NCI-H146 treated with DMSO at 0.1 percent for 48 hours (cell line): ENCODE data around the gene PNMA5.
"Not testable (repeated sequence)": the region's sequence is repeated elsewhere in the genome, so short reads cannot be mapped to it uniquely, and the experiment has no call there.

Experiments
- DNase-seq: peaks from one replicate; lab custom pipeline; 2025; ENCODE audit not compliant: unreplicated experiment; lab: John Stamatoyannopoulos, UW

The PNMA5 gene

DNA sequence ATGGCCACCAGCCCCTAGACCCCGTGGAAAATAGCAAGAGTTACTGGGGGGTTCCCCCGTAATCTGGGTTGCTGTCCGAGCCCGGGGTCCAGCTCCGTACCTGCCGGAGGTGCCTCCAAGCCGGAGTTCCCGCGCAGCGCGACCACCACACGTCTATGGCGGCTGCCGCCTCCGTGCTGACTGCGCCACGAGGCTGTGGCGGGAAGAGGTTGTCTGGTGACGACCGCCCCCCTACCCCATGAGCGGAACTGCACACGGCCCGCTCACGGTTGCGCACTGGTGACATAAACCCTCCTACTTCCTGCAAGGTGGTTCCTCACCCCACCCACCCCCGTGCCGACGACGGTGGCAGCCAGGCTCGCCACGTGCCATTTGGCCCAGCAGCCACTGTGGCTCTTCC, at the start of gene PNMA5:
Gene PNMA5 (minus strand): TSS at position 184 of the 400 bp plus-strand sequence. CDS start 2,518 bp downstream, outside the sequence.
- no peak for DNase-seq

- DNase-seq: no peak
Measured at GRCh38 chrX:153032397-153033118, 38.6 kb upstream of the PNMA5 start.

DNA sequence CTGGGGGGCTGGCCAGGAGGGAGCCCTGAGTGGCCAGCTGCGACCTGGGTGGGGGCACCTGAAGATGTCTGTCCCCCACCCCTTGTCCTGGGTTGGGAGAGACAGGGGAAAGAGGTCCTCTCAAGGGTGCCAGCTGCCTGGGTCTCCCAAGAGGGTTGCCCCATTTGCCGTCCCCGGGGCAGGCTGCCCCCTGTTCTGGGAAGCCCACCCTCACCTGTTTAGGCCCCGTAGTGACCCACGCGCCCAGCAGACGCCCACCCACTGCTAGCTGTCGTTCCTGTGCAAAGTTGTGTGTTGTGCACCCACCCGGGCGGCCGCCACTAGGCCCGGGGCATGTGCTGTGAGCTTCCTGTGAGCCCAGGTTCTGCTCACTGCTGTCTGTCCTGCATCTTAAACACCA, 36.9 kb upstream of the PNMA5 start:
- DNase-seq: no peak

DNA sequence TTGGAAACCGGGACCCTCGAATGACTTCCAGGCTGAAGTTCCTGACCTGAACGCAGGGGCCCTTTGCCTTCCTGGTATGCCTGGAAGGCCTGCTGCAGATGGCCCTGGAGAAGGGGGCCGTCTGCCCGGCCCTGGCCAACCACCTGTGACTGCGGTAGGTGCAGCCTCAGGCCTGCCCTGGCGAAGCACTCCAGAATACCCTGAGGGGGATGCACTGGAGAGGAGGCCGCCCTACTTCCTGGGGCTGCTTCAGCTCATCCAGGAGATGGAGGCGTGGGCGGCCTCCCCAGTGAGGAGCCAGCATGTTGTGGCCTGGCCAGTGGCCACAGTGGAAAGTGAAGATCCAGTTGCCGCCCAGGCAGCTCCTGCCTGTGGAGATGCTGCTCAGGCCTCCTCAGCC, 36.0 kb upstream of the PNMA5 start:
- no peak for DNase-seq

DNA sequence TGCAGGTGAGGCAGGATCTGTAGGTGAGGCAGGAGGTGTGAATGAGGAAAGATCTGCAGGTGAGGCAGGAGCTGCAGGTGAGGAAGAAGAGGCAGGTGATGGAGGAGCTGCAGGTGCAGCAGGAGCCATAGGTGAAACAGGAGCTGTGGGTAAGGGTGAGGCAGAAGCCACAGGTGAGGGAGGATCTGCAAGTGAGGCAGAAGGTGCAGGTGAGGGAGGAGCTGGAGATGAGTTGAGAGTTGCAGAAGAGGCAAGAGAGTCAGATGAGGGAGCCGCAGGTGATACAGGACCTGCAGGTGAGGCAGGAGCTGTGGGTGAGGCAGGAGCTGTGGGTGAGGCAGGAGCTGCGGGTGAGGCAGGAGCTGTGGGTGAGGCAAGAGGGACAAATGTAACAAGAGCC, 35.2 kb upstream of the PNMA5 start:
- DNase-seq: no peak

DNA sequence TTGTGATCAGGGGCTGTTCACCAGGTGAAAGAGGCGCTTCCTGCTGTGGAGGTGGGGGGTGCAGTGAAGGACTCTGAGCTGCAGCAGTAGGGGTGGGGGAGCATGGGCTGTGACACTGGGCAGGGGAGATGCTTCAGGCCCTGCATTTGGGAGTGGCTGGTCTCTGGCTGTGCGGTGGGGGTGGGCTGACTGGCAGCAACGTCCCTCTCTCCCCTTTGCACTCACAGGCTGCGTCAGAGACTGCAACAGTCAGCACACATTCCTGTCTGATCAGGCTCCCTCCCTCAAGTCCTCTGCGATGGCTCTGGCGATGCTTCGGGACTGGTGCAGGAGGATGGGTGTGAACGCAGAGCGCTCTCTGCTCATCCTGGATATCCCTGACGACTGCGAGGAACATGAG, 34.6 kb upstream of the PNMA5 start:
- DNase-seq: not testable (repeated sequence)

DNA sequence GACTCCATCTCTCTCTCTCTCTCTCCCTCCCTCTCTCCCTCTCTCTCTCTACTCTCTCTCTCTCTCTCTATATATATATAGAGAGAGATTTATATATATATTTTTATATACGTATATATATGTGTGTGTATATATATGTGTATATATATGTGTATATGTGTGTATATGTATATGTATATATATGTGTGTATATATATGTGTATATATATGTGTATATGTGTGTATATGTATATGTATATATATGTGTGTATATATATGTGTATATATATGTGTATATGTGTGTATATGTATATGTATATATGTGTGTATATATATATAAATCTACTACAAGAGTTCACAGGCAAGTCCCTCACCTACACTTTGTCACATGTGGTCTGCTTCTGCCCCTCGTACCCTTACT, 32.6 kb upstream of the PNMA5 start:
- DNase-seq: not testable (repeated sequence)

DNA sequence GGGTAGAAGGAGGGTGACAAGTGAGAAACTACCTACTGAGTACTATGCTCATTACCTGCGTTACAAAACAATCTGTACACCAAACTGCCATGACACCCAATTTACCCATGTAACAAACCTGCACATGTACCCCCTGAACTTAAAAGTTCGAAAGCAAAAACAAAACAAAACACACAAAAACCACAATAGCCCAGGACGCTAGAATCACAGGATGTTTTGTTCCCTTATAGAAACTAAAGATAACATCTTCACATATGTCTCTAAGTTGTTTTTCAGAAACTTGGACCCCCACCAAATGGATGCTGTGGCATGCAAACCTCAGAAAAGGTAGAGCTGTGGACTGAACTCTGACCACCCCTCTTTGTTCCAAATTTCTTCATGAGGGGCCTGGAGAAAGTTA, 25.2 kb upstream of the PNMA5 start:
- DNase-seq: no peak

DNA sequence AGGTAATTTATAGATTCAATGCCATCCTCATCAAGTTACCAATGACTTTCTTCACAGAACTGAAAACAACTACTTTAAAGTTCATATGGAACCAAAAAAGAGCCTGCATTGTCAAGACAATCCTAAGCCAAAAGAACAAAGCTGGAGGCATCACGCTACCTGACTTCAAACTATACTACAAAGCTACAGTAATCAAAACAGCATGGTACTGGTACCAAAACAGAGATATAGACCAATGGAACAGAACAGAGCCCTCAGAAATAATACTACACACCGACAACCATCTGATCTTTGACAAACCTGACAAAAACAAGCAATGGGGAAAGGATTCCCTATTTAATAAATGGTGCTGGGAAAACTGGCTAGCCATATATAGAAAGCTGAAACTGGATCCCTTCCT, 23.3 kb upstream of the PNMA5 start:
- DNase-seq: not testable (repeated sequence)

DNA sequence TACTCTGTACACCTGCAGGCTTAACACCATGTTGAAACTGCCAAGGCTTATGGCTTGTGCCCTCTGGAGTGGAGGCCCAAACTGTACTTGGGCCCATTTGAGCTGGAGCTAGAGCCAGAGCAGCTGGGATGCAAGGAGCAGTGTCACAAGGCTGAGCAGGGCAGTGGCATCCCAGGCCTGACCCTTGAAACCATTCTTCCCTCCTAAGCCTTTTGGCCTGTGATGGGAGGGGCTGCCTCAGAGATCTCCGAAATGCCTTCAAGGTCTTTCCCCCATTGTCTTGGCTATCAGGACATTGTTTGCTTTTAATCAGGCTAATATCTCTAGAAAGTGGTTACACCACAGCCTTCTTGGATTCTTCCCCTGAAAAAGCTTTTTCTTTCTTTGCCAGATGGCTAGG, 10.9 kb upstream of the PNMA5 start:
- DNase-seq: no peak

DNA sequence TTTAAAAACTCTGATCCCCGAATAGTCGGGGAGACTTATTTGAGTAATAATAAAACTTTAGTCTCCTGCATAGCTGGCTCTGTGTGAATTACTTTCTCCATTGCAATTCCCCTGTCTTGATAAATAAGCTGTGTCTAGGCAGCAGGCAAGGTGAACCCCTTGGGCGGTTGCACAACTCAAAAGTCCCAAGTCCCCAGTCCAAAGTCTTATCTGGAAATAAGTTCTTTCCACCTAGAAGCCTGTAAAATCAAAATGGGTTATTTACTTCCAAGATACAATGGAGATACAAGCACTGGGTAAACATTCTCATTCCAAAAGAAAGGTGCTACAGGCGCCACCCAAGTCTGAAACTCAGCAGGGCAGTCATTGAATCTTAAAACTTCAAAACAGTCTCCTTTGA, 10.1 kb upstream of the PNMA5 start:
- no peak for DNase-seq

DNA sequence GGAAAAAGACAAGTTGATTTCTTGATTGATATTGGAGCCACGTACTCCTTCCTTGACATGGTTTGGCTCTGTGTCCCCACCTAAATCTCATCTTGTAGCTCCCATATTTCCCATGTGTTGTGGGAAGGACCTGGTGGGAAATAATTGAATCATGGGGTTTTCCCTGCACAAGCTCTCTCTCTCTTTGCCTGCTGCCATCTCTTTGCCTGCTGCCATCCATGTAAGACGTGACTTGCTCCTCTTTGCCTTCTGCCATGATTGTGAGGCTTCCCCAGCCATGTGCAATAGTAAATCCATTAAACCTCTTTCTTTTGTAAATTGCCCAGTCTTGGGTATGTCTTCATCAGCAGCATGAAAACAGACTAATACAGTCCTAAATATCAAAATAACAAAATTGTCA, 8.3 kb upstream of the PNMA5 start:
- DNase-seq: not testable (repeated sequence)

DNA sequence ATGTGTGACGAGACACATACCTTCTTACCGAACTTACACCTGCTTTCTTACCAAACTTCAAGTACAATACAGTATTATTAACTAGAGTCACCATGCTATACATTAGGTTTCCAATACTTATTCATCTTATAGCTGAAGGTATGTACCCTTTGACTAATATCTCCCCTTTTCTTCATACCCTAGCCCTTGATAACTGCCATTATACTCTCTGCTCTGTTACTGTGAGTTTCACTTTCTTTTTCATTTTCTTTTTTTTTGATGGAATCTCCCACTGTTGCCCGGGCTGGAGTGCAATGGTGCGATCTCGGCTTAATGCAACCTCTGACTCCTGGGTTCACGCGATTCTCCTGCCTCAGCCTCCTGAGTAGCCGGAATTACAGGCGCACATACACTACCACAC, 3.4 kb upstream of the PNMA5 start:
- DNase-seq: no peak

GRCh38 chrX:152992115-152992514, 1.8 kb downstream of the PNMA5 start:
- DNase-seq: no peak

DNA sequence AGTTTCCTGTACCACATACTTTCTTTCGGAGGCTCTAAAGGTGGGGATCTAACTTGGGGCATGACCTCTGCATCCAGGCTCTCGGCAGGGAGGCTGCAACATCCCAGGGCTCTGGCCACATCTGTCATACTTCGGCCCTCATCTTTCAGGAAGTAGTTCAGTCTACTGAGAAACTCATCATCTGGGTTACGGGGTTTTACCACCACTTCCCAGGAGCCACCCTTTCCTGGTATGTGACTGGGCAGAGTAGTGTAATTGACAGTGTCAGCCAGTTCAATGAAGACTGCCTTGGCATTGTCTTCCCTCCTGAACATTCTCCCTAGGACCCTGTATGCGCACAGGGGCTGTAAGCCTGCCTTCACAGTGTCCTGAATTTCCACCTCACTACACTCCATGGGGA, 2.8 kb downstream of the PNMA5 start:
- no peak for DNase-seq

- DNase-seq: no peak
Measured at GRCh38 chrX:152989292-152989658, 4.6 kb downstream of the PNMA5 start.

DNA sequence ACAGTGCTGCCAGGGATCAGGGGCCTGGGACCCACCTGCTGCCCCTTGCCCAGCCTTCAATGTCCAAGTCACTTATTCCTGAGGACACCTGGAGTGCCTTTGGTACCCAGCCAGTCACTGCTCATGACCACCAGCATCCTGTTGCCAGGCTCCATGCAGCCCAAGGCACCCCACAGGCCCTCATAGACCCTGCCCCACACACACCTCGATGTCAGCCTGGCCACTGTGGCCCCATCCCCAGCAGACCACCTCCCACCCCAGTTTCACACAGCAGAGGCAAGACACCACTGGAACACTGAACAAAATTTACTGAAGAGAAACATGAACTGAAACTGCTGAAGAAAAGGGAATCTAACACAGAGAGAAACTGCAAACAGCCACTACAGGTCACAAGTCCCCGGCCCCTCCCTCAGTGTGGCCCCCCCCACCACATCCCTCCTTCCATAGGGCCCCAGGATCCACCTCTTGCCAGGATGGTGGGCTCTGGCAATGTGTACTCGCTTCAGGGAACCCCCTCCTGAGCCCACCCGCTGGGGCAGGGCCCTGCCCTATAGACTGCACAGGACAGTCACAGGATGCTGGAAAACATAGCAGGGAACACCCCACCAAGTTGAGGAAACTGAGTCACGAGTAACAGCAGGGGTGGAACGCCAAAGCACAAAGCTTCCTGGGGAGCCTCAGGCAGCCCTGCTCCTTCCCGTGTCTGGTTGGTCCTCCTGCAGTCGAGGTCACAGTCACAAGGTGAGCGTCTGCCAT, 5.2 kb downstream of the PNMA5 start:
- no peak for DNase-seq

- no peak for DNase-seq
Measured at GRCh38 chrX:152987801-152988200, 6.1 kb downstream of the PNMA5 start.

DNA sequence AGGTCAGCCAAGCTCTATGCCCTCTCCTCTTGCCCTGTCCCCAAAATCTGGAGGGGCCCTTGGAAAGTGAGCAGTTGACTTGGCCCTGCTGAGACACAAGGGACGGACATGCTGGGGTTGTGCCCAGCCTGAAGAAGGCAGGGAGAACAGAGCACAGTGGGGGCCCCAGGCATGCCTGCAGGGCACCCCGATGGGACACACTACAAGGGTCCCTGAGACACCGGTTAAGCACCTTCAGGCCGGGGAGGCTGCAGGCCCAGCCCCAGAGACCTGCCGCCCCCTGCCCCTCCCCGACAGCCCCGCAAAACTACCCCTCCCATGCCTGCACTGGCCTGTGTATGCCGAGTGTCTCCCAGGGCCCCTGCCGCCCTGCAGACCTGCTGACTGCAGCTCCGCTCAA, 6.8 kb downstream of the PNMA5 start:
- DNase-seq: not testable (repeated sequence)

DNA sequence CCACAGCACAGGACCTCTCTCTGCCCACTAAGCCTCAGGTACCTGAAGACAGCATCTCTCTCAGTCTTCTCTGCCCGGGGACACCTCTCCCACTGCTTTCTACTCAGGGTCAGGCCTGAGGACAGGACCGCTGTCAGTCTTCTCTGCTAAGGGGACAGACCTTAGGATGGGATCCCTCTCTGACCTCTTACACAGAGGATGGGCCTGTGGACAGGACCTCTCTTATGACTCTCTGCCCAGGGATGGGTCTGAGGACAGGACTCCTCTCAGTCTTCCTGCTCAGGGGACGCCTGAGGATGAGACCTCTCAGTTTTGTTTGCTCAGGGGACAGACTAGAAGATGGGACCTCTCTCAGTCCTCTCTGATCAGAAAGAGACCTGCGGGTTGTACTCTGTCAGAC, 8.5 kb downstream of the PNMA5 start:
- DNase-seq: not testable (repeated sequence)

DNA sequence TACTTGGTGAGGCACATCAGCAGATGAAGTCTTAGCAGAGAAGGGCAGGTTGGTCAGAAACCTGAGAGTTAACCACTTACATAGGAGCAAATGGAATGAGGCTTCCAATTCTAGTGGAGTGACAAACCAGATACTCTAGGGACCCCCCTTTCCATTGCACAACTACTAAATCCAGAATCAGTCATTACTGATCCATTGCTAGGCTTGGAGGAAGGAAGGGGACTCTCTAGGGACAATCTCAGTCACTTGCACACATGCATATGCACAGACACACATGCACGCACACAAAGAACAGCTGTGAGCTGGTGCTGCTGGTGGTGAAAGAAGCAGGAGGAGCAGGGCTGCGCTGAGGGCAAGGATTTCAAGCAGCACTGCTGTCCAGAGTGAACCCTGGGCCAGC, 25.7 kb downstream of the PNMA5 start:
- DNase-seq: no peak

DNA sequence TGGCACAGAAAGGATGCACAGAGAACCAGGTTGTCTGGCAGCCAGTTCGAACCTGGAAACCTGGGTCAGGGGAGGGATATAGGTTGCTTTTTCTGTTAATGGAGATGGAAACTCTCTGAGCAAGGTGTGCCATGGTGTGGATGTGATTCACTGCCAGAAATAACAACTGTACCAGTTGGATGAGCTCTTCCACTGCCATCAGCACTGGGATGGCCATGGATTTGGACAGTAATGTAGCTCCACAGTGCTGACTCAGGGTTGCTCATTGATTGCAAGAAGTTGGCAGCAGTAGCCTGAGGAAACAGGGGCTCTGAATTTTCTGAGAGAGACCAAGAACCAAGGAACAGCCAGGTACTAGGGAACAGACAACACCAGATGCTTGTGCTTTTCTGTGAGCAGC, 33.8 kb downstream of the PNMA5 start:
- no peak for DNase-seq

- DNase-seq: no peak
Measured at GRCh38 chrX:152959626-152960025, 34.3 kb downstream of the PNMA5 start.
